Adipocyte (in vitro differentiated cells): ENCODE measurements around the gene PLXNB1.
"Not testable (repeated sequence)": the region's sequence is repeated elsewhere in the genome, so short reads cannot be mapped to it uniquely, and the experiment has no call there.

Source experiments
- DNase-seq: peaks from one replicate; pipeline ENCODE4 v3.0.0-alpha.2; 2015; ENCODE audit warnings: low read depth
- H3K27me3 ChIP-seq: replicated peaks from 2 replicates; pipeline ENCODE4 v1.7.0; 2013; ENCODE audit warnings: mild to moderate bottlenecking, low read length, moderate library complexity; ENCODE audit not compliant: control insufficient read depth, insufficient read depth
- H3K36me3 ChIP-seq: 2 replicates; pipeline ENCODE4 v1.7.0; 2013; ENCODE audit warnings: low read length, mild to moderate bottlenecking, moderate library complexity; ENCODE audit not compliant: control insufficient read depth, insufficient read depth, severe bottlenecking
- H3K4me1 ChIP-seq: 2 replicates; pipeline ENCODE4 v1.7.0; 2013; ENCODE audit warnings: mild to moderate bottlenecking, low read length, moderate library complexity; ENCODE audit not compliant: control insufficient read depth, insufficient read depth
- H3K4me3 ChIP-seq: 2 replicates; pipeline ENCODE4 v1.7.0; 2013; ENCODE audit warnings: mild to moderate bottlenecking, low read length, moderate library complexity
- H3K9ac ChIP-seq: 2 replicates; pipeline ENCODE4 v1.7.0; 2013; ENCODE audit warnings: mild to moderate bottlenecking, low read length, moderate library complexity
- H3K9me3 ChIP-seq: 2 replicates; pipeline ENCODE4 v1.7.0; 2013; ENCODE audit warnings: mild to moderate bottlenecking, low read length, moderate library complexity; ENCODE audit not compliant: control insufficient read depth

The PLXNB1 gene

DNA sequence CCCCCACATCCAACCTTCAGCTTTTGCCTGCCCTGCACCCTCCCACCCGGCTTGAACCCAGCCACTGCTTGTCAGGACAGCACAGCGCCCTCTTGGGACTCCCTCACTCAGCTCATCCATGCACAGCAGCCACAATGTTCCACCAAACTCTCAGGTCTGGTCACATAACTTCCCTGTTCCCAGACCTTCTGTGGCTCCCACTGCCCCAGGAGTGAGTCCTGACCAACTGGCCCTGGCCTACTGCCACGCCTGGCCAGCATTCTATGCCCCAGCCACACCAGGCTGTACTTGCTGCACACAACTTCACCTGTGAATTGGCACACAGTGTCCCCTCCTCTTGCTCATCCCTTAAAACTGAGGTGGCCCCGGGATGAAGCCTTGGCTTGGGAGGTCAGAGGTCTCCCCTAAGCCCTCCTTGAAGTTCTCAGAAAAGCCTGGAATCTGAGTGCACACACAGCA is 21.0 kb downstream of the PLXNB1 start:
- Histone ChIP-seq H3K9ac (no peak overlapping the region), H3K27me3 (no peaks in the 10 kb centered on the region), H3K4me1 (no peaks in the 10 kb centered on the region), H3K4me3 (no peak overlapping the region), H3K9me3 (no peaks in the 10 kb centered on the region), H3K36me3 (peaks cover 76% of the 10 kb centered on the region)
- no peak for DNase-seq

DNA sequence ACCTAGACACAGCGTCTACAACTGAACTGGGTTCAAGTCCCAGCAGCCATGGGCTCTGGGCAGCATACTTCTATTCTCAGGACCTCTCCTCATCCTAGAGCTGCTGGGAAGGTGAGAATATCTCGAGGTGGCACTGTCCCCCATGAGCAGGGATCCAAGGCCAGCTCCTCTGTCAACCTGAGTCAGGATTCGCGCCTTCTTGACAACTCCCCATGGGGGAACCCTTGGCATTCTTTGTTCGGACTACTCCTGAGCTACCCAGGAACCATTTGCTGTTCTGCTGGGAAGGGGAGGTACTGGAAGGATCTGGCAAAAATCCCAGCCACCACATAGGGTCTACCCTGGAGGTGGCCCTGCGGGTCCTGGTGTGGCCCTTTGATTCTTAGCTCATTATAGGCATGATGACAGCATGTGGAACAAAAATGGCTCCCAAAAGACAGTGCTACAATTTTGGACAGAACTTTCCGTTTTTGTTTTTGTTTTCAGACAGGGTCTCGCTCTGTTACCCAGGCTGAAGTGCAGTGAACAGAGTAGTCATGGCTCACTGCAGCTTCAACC is 22.3 kb downstream of the PLXNB1 start:
- DNase-seq: no peak
- H3K4me1 ChIP-seq: peaks cover 4% of the 10 kb centered on the region
- no peaks in the 10 kb centered on the region for H3K9me3 ChIP-seq
- peaks cover 66% of the 10 kb centered on the region for H3K36me3 ChIP-seq
- no peaks in the 10 kb centered on the region for H3K27me3 ChIP-seq
- H3K9ac ChIP-seq: no peak overlapping the region
- no peak overlapping the region for H3K4me3 ChIP-seq

DNA sequence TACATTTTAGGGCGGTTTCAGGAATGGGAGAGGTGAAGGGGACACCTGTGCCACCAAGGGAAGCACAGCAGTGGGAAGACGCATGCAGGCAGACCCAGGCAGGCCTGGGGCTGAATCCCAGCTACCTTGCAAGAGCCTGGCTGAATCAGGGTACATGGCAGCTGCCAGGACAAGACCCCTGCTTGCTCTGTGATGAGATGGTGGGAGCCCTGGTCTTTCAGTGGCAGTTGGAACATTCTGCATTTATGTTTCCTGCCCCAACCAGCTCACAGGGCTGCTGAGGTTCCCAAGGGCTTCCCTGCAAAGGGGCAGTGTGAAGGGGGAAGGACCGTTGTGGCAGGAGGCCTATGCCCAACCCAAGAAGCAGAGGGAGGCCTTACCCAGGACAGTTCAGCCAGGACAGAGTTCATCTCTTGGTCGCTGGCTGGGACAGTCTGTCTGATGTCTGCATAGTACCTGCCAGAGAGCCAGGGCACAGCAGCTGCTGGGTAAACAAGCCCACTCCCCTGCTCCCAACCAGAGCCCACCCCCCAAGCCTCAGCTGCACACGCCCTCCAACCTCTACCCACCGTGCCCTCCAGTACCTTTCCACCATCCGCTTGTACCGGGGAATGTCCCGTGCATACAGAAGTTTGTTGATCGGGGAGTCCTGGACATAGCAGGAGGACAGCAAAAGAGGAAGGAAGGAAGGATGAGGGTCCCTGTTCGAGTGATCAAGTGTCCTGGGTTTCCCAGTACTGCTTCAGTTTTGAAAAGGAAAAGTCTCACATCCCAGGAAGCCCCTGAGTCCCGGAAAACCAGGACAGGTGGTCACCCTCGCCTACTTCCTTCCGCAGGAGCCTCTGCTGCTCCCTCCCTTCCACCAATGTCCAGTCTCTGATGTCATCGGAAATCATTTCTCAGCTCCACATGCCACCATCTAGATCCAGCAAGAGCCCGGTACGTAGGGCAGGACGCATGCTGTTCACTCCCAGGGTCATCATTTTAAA is 23.1 kb downstream of the PLXNB1 start:
- no peak for DNase-seq

DNA sequence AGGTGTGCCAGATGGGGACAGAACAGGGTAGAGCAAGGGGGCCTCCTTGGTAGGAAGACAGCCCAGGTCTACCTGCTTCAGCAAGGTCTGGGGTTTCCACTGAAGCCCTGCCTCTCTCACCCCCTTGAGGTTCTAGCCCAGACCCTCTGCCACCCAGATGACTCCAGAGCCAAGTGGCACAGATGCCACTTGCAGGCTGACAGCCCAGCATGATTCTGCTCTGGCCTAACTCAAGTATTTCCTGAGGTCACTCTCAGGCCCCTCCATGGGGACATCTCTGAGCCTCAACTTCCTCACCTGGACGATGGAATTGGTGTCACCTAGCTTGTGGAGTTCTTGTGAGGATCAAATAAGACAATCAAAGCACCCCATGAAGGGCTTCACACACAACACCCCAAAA is 23.9 kb downstream of the PLXNB1 start:
- DNase-seq: no peak
- no peaks in the 10 kb centered on the region for H3K27me3 ChIP-seq
- H3K9ac ChIP-seq: no peak overlapping the region
- H3K4me3 ChIP-seq: no peak overlapping the region
- H3K36me3 ChIP-seq: peaks cover 49% of the 10 kb centered on the region
- peaks cover 17% of the 10 kb centered on the region for H3K4me1 ChIP-seq
- no peaks in the 10 kb centered on the region for H3K9me3 ChIP-seq

More for the DNA sequence above, 23.1 kb downstream of the PLXNB1 start:
- no peak overlapping the region for H3K4me3 ChIP-seq
- H3K36me3 ChIP-seq: peaks cover 57% of the 10 kb centered on the region
- H3K9me3 ChIP-seq: no peaks in the 10 kb centered on the region
- peaks cover 13% of the 10 kb centered on the region for H3K4me1 ChIP-seq
- no peaks in the 10 kb centered on the region for H3K27me3 ChIP-seq
- no peak overlapping the region for H3K9ac ChIP-seq

DNA sequence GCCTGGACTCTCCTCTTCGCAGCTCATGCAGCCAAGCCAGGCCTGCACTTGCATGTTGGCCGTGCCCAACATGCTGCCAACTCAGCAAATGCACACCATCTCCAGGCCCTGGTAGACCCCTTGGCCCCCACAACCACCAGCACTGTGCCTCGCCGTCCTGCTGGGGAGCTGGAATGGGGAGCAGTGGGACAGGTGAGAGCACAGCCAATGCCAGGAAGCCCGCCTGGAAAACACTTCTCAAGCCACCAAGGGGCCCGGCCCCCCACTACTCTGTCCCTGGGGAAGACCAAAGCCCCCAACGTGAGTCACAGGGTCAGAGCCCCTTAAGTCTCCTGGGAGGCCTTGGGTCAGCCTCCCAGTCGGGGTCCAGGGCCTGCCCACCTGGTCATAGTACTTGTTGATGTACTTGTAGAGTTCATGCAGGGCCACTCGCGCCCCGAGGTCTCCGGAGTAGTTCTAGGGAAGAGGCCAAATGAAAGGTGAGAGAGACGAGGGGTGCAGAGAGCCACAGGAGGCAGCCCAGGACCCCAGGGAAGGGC is 24.5 kb downstream of the PLXNB1 start:
- H3K9ac ChIP-seq: no peak overlapping the region
- DNase-seq: no peak
- H3K36me3 ChIP-seq: peaks cover 44% of the 10 kb centered on the region
- H3K4me1 ChIP-seq: peaks cover 17% of the 10 kb centered on the region
- H3K27me3 ChIP-seq: no peaks in the 10 kb centered on the region
- no peak overlapping the region for H3K4me3 ChIP-seq
- no peaks in the 10 kb centered on the region for H3K9me3 ChIP-seq

DNA sequence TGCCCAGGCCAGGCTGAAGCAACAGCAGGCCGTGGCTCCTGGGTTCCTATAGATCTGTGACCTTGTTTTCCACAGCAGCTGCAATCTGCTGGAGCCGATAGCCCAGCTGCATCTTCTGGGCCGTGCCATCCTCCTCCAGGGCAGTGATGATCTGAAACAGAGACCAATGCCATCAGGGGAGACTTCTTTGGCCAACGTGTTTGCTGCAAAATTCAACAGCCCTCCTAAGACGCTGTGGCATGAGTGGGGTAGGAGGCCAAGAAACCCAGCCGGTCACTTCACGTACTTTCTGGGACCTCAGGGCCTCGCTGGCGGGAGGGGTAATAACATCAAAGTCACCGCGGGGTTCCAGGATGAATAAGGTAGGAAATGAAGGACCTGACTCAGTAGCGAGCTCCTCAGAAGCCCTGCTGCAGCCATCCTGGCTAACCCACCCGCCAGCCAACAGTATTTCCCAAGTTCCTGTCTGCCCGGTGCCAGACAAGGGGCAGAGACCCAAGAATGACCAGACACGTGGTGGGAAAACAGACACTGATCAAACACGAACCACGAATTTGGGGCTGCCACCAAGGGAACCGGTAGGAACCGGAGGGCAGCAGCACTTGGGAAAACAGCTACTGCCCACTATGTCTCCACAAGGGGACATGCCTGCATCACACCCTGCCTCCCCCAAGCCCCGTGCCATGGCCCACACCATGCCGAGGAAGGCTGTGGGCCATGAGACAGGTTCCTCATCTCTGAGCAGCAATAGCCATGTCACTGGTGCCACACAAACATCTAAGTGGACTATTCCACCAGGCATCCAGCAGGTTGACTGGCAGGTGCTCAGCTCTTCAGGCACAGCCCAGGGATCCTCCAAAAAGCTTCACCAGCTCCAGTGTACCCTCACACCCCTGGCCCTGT is 25.2 kb downstream of the PLXNB1 start:
- H3K9me3 ChIP-seq: no peaks in the 10 kb centered on the region
- peaks cover 37% of the 10 kb centered on the region for H3K36me3 ChIP-seq
- DNase-seq: no peak
- no peak overlapping the region for H3K9ac ChIP-seq
- peaks cover 17% of the 10 kb centered on the region for H3K4me1 ChIP-seq
- H3K4me3 ChIP-seq: no peak overlapping the region
- H3K27me3 ChIP-seq: no peaks in the 10 kb centered on the region

DNA sequence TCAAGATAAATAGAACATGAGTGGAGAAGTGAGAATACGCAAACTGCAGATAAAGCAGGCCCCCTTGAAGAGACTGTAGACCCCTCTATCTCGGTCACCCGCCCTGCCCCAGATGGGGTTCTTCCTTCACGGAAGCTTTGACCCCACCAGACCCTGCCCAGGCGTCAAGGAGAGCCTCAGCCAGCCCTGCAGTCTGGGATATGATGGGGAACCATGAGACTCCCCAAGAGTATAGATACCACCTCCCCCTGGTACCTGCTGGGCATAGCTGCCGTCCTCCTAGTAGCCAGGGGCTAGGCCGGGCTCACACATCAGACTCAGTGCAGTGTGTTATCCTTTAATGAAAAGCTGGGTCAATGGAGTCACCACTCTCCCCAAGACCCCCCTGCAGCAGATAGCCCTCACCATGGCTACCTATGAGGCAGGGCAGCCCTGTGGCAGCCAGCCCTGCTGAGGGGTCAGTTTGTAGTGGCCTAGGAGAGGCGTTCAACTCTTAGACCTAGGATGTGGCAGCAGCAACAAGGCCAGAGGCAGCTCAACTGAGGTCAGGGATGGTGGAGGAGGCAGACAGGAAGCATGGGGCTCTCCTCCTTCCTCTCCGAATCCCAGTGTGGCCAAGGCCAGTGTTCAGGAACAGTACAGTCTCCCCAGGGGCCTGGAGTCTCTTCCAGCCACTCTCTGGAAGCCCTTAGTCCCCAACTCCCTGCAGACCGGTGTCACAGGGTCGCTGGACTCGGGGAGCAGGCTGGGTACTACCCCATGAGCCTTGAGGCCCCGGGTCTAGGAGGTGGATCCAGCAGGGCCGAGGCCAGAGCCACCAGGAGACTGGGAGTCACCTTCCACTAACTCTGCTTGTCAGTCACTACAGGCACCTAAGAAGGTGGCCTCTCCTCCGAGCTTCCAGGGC is 26.1 kb downstream of the PLXNB1 start:
- no peak for DNase-seq
- no peak overlapping the region for H3K9ac ChIP-seq
- H3K4me1 ChIP-seq: peaks cover 17% of the 10 kb centered on the region
- H3K9me3 ChIP-seq: no peaks in the 10 kb centered on the region
- H3K4me3 ChIP-seq: no peak overlapping the region
- peaks cover 28% of the 10 kb centered on the region for H3K36me3 ChIP-seq
- H3K27me3 ChIP-seq: no peaks in the 10 kb centered on the region

DNA sequence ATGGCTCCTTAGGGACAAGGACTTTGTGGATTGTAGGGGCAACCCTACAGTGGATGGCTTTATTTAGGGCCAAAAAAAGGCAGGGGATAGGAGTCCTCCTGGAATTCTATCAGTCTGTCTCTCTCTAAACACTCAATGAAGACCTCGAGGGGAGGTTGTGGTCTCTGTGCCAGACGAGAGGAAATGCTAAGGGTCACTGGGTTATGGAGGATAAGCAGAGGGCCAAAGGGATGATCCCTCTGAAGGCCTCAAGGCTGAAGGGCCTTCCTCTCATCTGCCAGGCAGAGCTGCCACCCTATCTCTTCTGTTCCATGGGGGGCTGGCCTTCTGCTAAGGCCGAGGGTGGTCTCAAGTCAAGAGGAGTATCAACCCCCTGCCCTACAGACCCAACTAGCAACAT is 27.0 kb downstream of the PLXNB1 start:
- peaks cover 17% of the 10 kb centered on the region for H3K4me1 ChIP-seq
- DNase-seq: no peak
- H3K36me3 ChIP-seq: peaks cover 21% of the 10 kb centered on the region

DNA sequence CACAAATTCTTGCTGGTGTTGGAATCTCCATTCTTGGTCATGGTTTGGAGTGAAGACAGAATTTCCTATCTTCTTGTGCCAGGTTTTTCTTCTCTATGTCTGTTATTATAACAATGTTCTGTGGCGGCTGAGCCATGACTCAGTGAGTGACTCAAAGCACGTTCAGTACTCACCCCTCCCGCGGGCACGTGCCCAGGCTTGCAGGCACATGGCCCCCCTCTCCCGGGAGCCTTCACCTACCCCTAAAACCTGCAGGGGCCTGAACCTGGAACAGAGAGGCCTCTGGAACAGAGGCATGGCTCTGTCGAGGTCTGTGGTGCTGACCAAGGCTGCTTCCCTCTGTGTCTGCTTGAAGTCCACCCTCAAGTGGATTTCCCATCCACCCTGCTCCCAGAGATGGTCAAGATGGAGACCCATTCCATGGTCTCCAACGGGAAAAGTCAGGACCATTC is 27.6 kb downstream of the PLXNB1 start:
- DNase-seq: peak; percentile 89
- peaks cover 21% of the 10 kb centered on the region for H3K36me3 ChIP-seq
- H3K9ac ChIP-seq: no peak overlapping the region
- peaks cover 17% of the 10 kb centered on the region for H3K4me1 ChIP-seq
- H3K4me3 ChIP-seq: no peak overlapping the region
- H3K27me3 ChIP-seq: no peaks in the 10 kb centered on the region
- H3K9me3 ChIP-seq: no peaks in the 10 kb centered on the region

More for the DNA sequence above, 27.0 kb downstream of the PLXNB1 start:
- H3K27me3 ChIP-seq: no peaks in the 10 kb centered on the region
- no peaks in the 10 kb centered on the region for H3K9me3 ChIP-seq
- H3K9ac ChIP-seq: no peak overlapping the region
- H3K4me3 ChIP-seq: no peak overlapping the region

DNA sequence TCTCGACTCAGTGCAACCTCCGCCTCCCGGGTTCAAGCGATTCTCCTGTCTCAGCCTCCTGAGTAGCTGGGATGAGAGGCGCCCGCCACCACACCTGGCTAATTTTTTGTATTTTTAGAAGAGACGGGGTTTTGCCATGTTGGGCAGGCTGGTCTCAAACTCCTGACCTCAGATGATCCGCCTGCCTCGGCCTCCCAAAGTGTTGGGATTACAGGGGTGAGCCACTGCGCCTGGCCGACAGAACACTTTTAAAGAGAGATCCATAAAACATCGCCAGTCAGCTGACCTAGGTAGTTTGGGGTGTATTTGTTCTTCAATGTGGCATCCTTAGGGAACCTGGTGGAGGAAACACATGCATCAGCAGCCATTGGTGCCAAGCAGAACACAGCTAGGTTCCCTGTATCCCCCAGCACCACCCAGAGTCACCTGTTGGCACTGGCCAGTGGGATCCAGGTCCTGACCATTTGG is 28.4 kb downstream of the PLXNB1 start:
- peaks cover 13% of the 10 kb centered on the region for H3K36me3 ChIP-seq
- H3K4me1 ChIP-seq: peaks cover 17% of the 10 kb centered on the region
- not testable (repeated sequence) for H3K27me3 ChIP-seq, DNase-seq, H3K9me3 ChIP-seq
- H3K4me3 ChIP-seq: peak overlapping the region; percentile 58
- H3K9ac ChIP-seq: peak overlapping the region; percentile 80
